ACC112 (cell line): Measurements from ENCODE around the gene CTXND1.

Experiments
- H2AFZ ChIP-seq: fragments of 200-600 bp; sonication (generic); one replicate; pipeline ENCODE4 v1.6.0; 2017; ENCODE audit warnings: antibody characterized with exemption, low read length; ENCODE audit not compliant: unreplicated experiment
- H3K27ac ChIP-seq: fragments of 200-600 bp; sonication (generic); 2 replicates; pipeline ENCODE4 v1.5.1; 2014; ENCODE audit warnings: low read depth, mild to moderate bottlenecking, antibody characterized with exemption, low read length, moderate library complexity
- H3K27me3 ChIP-seq: fragments of 200-600 bp; sonication (generic); 2 replicates; pipeline ENCODE4 v1.6.1; 2014; ENCODE audit warnings: mild to moderate bottlenecking, antibody characterized with exemption, low read length, moderate library complexity, mixed read lengths; ENCODE audit not compliant: insufficient read depth
- H3K36me3 ChIP-seq: fragments of 200-600 bp; sonication (generic); 2 replicates; pipeline ENCODE4 v1.6.1; 2016; ENCODE audit warnings: mild to moderate bottlenecking, antibody characterized with exemption, low read length, moderate library complexity, mixed read lengths; ENCODE audit not compliant: insufficient read depth
- H3K4me1 ChIP-seq: fragments of 200-600 bp; sonication (generic); one replicate; pipeline ENCODE4 v1.6.1; 2016; ENCODE audit warnings: low read length, mixed read lengths; ENCODE audit not compliant: insufficient read depth, unreplicated experiment, control insufficient read depth
- H3K4me3 ChIP-seq: fragments of 200-600 bp; sonication (generic); 2 replicates; pipeline ENCODE4 v1.5.1; 2014; ENCODE audit warnings: mild to moderate bottlenecking, low read depth, low read length
- H3K79me2 ChIP-seq: fragments of 200-600 bp; sonication (generic); one replicate; pipeline ENCODE4 v1.6.0; 2016; ENCODE audit warnings: low read length; ENCODE audit not compliant: control insufficient read depth, unreplicated experiment, insufficient read depth

Gene CTXND1

GRCh38 chr15:80173022-80173759 is 78.8 kb downstream of the CTXND1 start:
- Histone ChIP-seq H2AFZ (no peak overlapping the region), H3K36me3 (peaks cover 16% of the 10 kb centered on the region), H3K27me3 (no peaks in the 10 kb centered on the region), H3K27ac (no peak overlapping the region), H3K79me2 (no peaks in the 10 kb centered on the region), H3K4me3 (no peak overlapping the region), H3K4me1 (peaks cover 21% of the 10 kb centered on the region)

GRCh38 chr15:80172401-80172800 is 79.6 kb downstream of the CTXND1 start:
- H3K27ac ChIP-seq: no peak overlapping the region

GRCh38 chr15:80171787-80172186 is 80.2 kb downstream of the CTXND1 start:
- Histone ChIP-seq H3K4me3 (no peak overlapping the region), H3K4me1 (peaks cover 21% of the 10 kb centered on the region), H3K27ac (no peak overlapping the region), H3K79me2 (no peaks in the 10 kb centered on the region), H3K27me3 (no peaks in the 10 kb centered on the region), H3K36me3 (peaks cover 5% of the 10 kb centered on the region; the same call in 1 of the 2 replicates), H2AFZ (no peak overlapping the region)

More at GRCh38 chr15:80172401-80172800, 79.6 kb downstream of the CTXND1 start:
- H3K27me3 ChIP-seq: no peaks in the 10 kb centered on the region
- no peaks in the 10 kb centered on the region for H3K79me2 ChIP-seq
- H3K36me3 ChIP-seq: peaks cover 11% of the 10 kb centered on the region
- H3K4me1 ChIP-seq: peaks cover 21% of the 10 kb centered on the region
- H2AFZ ChIP-seq: no peak overlapping the region
- H3K4me3 ChIP-seq: no peak overlapping the region

GRCh38 chr15:80170596-80170995 is 81.4 kb downstream of the CTXND1 start:
- Histone ChIP-seq H3K27ac (no peak overlapping the region), H3K36me3 (no peaks in the 10 kb centered on the region), H3K27me3 (no peaks in the 10 kb centered on the region), H3K79me2 (no peaks in the 10 kb centered on the region), H3K4me3 (no peak overlapping the region), H2AFZ (no peak overlapping the region), H3K4me1 (peaks cover 21% of the 10 kb centered on the region)

GRCh38 chr15:80169768-80170357 is 82.2 kb downstream of the CTXND1 start:
- H3K27ac ChIP-seq: no peak overlapping the region

GRCh38 chr15:80168421-80168820 is 83.6 kb downstream of the CTXND1 start:
- Histone ChIP-seq H2AFZ (no peak overlapping the region), H3K4me3 (no peak overlapping the region), H3K79me2 (no peaks in the 10 kb centered on the region), H3K27ac (no peak overlapping the region), H3K4me1 (peaks cover 5% of the 10 kb centered on the region), H3K27me3 (no peaks in the 10 kb centered on the region), H3K36me3 (peaks cover 12% of the 10 kb centered on the region)

More at GRCh38 chr15:80169768-80170357, 82.2 kb downstream of the CTXND1 start:
- no peak overlapping the region for H2AFZ ChIP-seq
- no peaks in the 10 kb centered on the region for H3K36me3 ChIP-seq
- H3K27me3 ChIP-seq: no peaks in the 10 kb centered on the region
- H3K79me2 ChIP-seq: no peaks in the 10 kb centered on the region
- no peak overlapping the region for H3K4me3 ChIP-seq
- H3K4me1 ChIP-seq: peaks cover 20% of the 10 kb centered on the region

- Histone ChIP-seq H3K4me1 (peaks cover under 1% of the 10 kb centered on the region), H3K36me3 (peaks cover 12% of the 10 kb centered on the region), H3K4me3 (no peak overlapping the region), H3K79me2 (no peaks in the 10 kb centered on the region), H2AFZ (no peak overlapping the region), H3K27me3 (no peaks in the 10 kb centered on the region), H3K27ac (no peak overlapping the region)
Observed at GRCh38 chr15:80167936-80168335, 84.1 kb downstream of the CTXND1 start.

- no peaks in the 10 kb centered on the region for H3K27me3 ChIP-seq
- H3K4me3 ChIP-seq: no peak overlapping the region
- peaks cover 26% of the 10 kb centered on the region for H3K36me3 ChIP-seq
- H3K4me1 ChIP-seq: peaks cover 25% of the 10 kb centered on the region
- no peak overlapping the region for H2AFZ ChIP-seq
- no peak overlapping the region for H3K27ac ChIP-seq
- no peaks in the 10 kb centered on the region for H3K79me2 ChIP-seq
Observed at GRCh38 chr15:80163897-80164296, 88.1 kb downstream of the CTXND1 start.

GRCh38 chr15:80163217-80163616 is 88.8 kb downstream of the CTXND1 start:
- Histone ChIP-seq H3K4me1 (peaks cover 25% of the 10 kb centered on the region), H3K27me3 (no peaks in the 10 kb centered on the region), H3K4me3 (no peak overlapping the region), H3K27ac (no peak overlapping the region), H2AFZ (no peak overlapping the region), H3K36me3 (peaks cover 26% of the 10 kb centered on the region), H3K79me2 (no peaks in the 10 kb centered on the region)

- H3K4me3 ChIP-seq: no peak overlapping the region
- H3K36me3 ChIP-seq: peaks cover 26% of the 10 kb centered on the region
- no peaks in the 10 kb centered on the region for H3K27me3 ChIP-seq
- peaks cover 25% of the 10 kb centered on the region for H3K4me1 ChIP-seq
- H3K27ac ChIP-seq: no peak overlapping the region
- H2AFZ ChIP-seq: no peak overlapping the region
- H3K79me2 ChIP-seq: no peaks in the 10 kb centered on the region
Observed at GRCh38 chr15:80162059-80162554, 89.9 kb downstream of the CTXND1 start.
